CD8-positive, alpha-beta memory T cell (primary cell): ENCODE results near the gene ASCL3. TPM values are rescaled to one million over a fixed set of nuclear protein-coding genes. Genes with fewer than 3 reads are reported as not detected.
A peak's percentile ranks its signal among the peaks of the same experiment; 100 is the strongest.

Experiments used
- CTCF ChIA-PET: fragments of 350-600 bp; sonication (Branson Sonifier 250); formaldehyde crosslinking; loops from one replicate; lab custom pipeline; 2021; ENCODE audit warnings: antibody characterized with exemption; lab: Charles Lee
- POLR2A ChIA-PET: fragments of 350-600 bp; sonication (Branson Sonifier 250); formaldehyde crosslinking; loops from one replicate; lab custom pipeline; 2021; ENCODE audit warnings: antibody characterized with exemption; lab: Charles Lee
- DNase-seq, 5 donors: peaks; one replicate each; pipeline versions ENCODE4 v3.0.0 to v3.0.0-alpha.2; 2020 to 2022; ENCODE audit warnings: mixed read lengths in 1 of 5
- H3K27ac ChIP-seq: one replicate; pipeline ENCODE4 v1.7.0; 2013; ENCODE audit warnings: low read depth, mild to moderate bottlenecking, low read length, moderate library complexity
- H3K27me3 ChIP-seq: 2 replicates; pipeline ENCODE4 v1.7.0; 2013; ENCODE audit warnings: low read length, mild to moderate bottlenecking; ENCODE audit not compliant: insufficient read depth, poor library complexity, severe bottlenecking
- H3K36me3 ChIP-seq: 2 replicates; pipeline ENCODE4 v1.7.0; 2013; ENCODE audit warnings: mild to moderate bottlenecking, low read length, moderate library complexity; ENCODE audit not compliant: insufficient read depth
- H3K4me1 ChIP-seq: 2 replicates; pipeline ENCODE4 v1.7.0; 2013; ENCODE audit warnings: mild to moderate bottlenecking, low read length, moderate library complexity; ENCODE audit not compliant: insufficient read depth
- H3K4me3 ChIP-seq: 2 replicates; pipeline ENCODE4 v1.7.0; 2013; ENCODE audit warnings: mild to moderate bottlenecking, low read length
- H3K9me3 ChIP-seq: 2 replicates; pipeline ENCODE4 v1.7.0; 2013; ENCODE audit warnings: mild to moderate bottlenecking, low read length
- H3K27ac Mint-ChIP-seq, 8 donors: one replicate each; pipeline ENCODE4 v1.8.0; 2020 to 2021; ENCODE audit warnings: mixed read lengths in 8 of 8, mild to moderate bottlenecking in 6 of 8, inconsistent platforms in 3 of 8, moderate library complexity in 3 of 8
- H3K27me3 Mint-ChIP-seq, 2 donors: one replicate each; pipeline ENCODE4 v1.8.0; 2020 to 2021; ENCODE audit warnings: mixed read lengths in 2 of 2, mild to moderate bottlenecking in 1 of 2, moderate library complexity in 1 of 2
- H3K36me3 Mint-ChIP-seq, 3 donors: one replicate each; pipeline ENCODE4 v1.8.0; 2020 to 2021; ENCODE audit warnings: mixed read lengths in 3 of 3, inconsistent platforms in 1 of 3, mild to moderate bottlenecking in 1 of 3
- H3K4me1 Mint-ChIP-seq, 3 donors: one replicate each; pipeline ENCODE4 v1.8.0; 2020 to 2021; ENCODE audit warnings: mixed read lengths in 3 of 3, inconsistent platforms in 1 of 3, mild to moderate bottlenecking in 1 of 3
- H3K4me3 Mint-ChIP-seq, 7 donors: one replicate each; pipeline ENCODE4 v1.8.0; 2020 to 2021; ENCODE audit warnings: mixed read lengths in 7 of 7, mild to moderate bottlenecking in 6 of 7, moderate library complexity in 4 of 7, inconsistent platforms in 2 of 7
- H3K9me3 Mint-ChIP-seq, 5 donors: one replicate each; pipeline ENCODE4 v1.8.0; 2020 to 2022; ENCODE audit warnings: mixed read lengths in 5 of 5, mild to moderate bottlenecking in 3 of 5, moderate library complexity in 2 of 5, inconsistent platforms in 1 of 5
- polyA plus RNA-seq: library from polyadenylated mRNA; unstranded; fragments of 300-500 nt; fragmentation: Illumina TruSeq; gene quantifications from one replicate; pipeline ENCODE4 v1.2.3, GENCODE V29; 2021
- total RNA-seq, 2 experiments: library from RNA; stranded (reverse); gene quantifications; one replicate each; pipeline ENCODE4 v1.2.3, GENCODE V29; 2021

ASCL3 gene
- total and polyA plus RNA-seq, 3 experiments from 2014 or later = not detected

GRCh38 chr11:8913961-8914660, 28.7 kb downstream of the ASCL3 start:
- no peaks in the 10 kb centered on the region for H3K9me3 Mint-ChIP-seq

GRCh38 chr11:8911029-8911823, 31.6 kb downstream of the ASCL3 start, which contains the start of gene AKIP1:
TSS of gene AKIP1 (plus strand) at chr11:8911189. CDS start at chr11:8911450, 261 bp downstream.
- peaks cover 0 to 8% (median 0%) of the 10 kb centered on the region in 3 donors for H3K36me3 Mint-ChIP-seq
- H3K36me3 ChIP-seq = no peaks in the 10 kb centered on the region
- H3K9me3 ChIP-seq = no peaks in the 10 kb centered on the region
- H3K4me3 Mint-ChIP-seq = peak within 1 kb of the TSS; percentile 90 to 98 (median 93)
- no peaks in the 10 kb centered on the region for H3K9me3 Mint-ChIP-seq
- peak within 1 kb of the TSS; percentile 69 for H3K4me3 ChIP-seq
- H3K4me1 ChIP-seq = peaks cover 23% of the 10 kb centered on the region
- POLR2A ChIA-PET = interaction anchor here (0.9 kb wide), 1 partner anchor 229 kb away, joined by 3 read pairs; the partner anchor contains the start of genes RPL27A and TRIM66
- H3K27me3 ChIP-seq = no peaks in the 10 kb centered on the region
- CTCF ChIA-PET = interaction anchor here (1.2 to 4.7 kb wide), 4 partner anchors 48 to 227 kb away, joined by 3 to 26 read pairs (median 6); no protein-coding TSS in a partner anchor
- peak within 1 kb of the TSS; percentile 50 to 95 (median 89) for H3K27ac Mint-ChIP-seq
- peak; percentile 72 to 91 (median 80) for DNase-seq
- peaks cover 30 to 47% (median 38%) of the 10 kb centered on the region in 3 donors for H3K4me1 Mint-ChIP-seq
- H3K27me3 Mint-ChIP-seq = no peaks in the 10 kb centered on the region
- H3K27ac ChIP-seq = peak within 1 kb of the TSS; percentile 55

More at GRCh38 chr11:8913961-8914660, 28.7 kb downstream of the ASCL3 start:
- CTCF ChIA-PET = interaction anchor here (0.9 to 4.7 kb wide), 8 partner anchors 12 to 621 kb away, joined by 3 to 26 read pairs (median 5); partner anchors contain the start of gene TMEM9B
- no peaks in the 10 kb centered on the region for H3K27me3 Mint-ChIP-seq
- Histone ChIP-seq H3K9me3 (no peaks in the 10 kb centered on the region), H3K27ac (peak overlapping the region; percentile 51), H3K27me3 (no peaks in the 10 kb centered on the region), H3K36me3 (peaks cover 5% of the 10 kb centered on the region), H3K4me1 (peaks cover 23% of the 10 kb centered on the region), H3K4me3 (peak overlapping the region; percentile 53)
- POLR2A ChIA-PET = interaction anchor here (0.8 to 1.0 kb wide), 2 partner anchors 50 to 231 kb away, joined by 3 to 4 read pairs; partner anchors contain the start of genes RPL27A, TMEM9B and TRIM66
- peak overlapping the region; percentile 71 to 87 (median 76) for H3K4me3 Mint-ChIP-seq
- H3K4me1 Mint-ChIP-seq = peaks cover 26 to 38% (median 34%) of the 10 kb centered on the region in 3 donors
- peak overlapping the region; percentile 66 to 97 (median 87) for H3K27ac Mint-ChIP-seq
- DNase-seq = peak in 4 of 5 donors; percentile 8 to 61 (median 38)
- H3K36me3 Mint-ChIP-seq = peaks cover 0 to 35% (median 5%) of the 10 kb centered on the region in 3 donors

- CTCF ChIA-PET = interaction anchor here (1.2 to 2.0 kb wide), 2 partner anchors 49 to 53 kb away, joined by 5 to 6 read pairs; no protein-coding TSS in a partner anchor
- Histone ChIP-seq H3K4me3 (peak overlapping the region; percentile 69), H3K36me3 (no peaks in the 10 kb centered on the region), H3K9me3 (no peaks in the 10 kb centered on the region), H3K27me3 (no peaks in the 10 kb centered on the region), H3K4me1 (peaks cover 23% of the 10 kb centered on the region), H3K27ac (no peak overlapping the region)
- POLR2A ChIA-PET = interaction anchor here (0.6 to 0.9 kb wide), 2 partner anchors 228 to 1947 kb away, joined by 3 read pairs; partner anchors contain the start of genes RPL27A, TRIM66 and ZBED5
- Mint-ChIP-seq H3K4me3 (peak overlapping the region; percentile 90 to 98 (median 93)), H3K9me3 (no peaks in the 10 kb centered on the region), H3K4me1 (peaks cover 30 to 47% (median 38%) of the 10 kb centered on the region in 3 donors), H3K27me3 (no peaks in the 10 kb centered on the region), H3K27ac (peak overlapping the region in 7 of 8 donors; percentile 32 to 95 (median 86)), H3K36me3 (peaks cover 0 to 6% (median 0%) of the 10 kb centered on the region in 3 donors)
- no peak for DNase-seq
Measured at GRCh38 chr11:8910649-8911026, 32.2 kb downstream of the ASCL3 start.

GRCh38 chr11:8908099-8908498, 34.7 kb downstream of the ASCL3 start:
- peaks cover 0 to 2% (median 0%) of the 10 kb centered on the region in 3 donors for H3K36me3 Mint-ChIP-seq
- H3K36me3 ChIP-seq = no peaks in the 10 kb centered on the region
- peaks cover 6% of the 10 kb centered on the region for H3K4me1 ChIP-seq
- H3K27me3 ChIP-seq = no peaks in the 10 kb centered on the region
- H3K4me3 ChIP-seq = no peak overlapping the region
- H3K4me3 Mint-ChIP-seq = peak overlapping the region in 1 of 7 donors; percentile 93
- peaks cover 0 to 4% of the 10 kb centered on the region in 2 donors for H3K27me3 Mint-ChIP-seq
- DNase-seq = no peak
- ChIA-PET POLR2A (no interaction called here), CTCF (no interaction called here)
- no peak overlapping the region for H3K27ac Mint-ChIP-seq
- H3K4me1 Mint-ChIP-seq = peaks cover 17 to 32% (median 20%) of the 10 kb centered on the region in 3 donors
- no peaks in the 10 kb centered on the region for H3K9me3 Mint-ChIP-seq
- no peaks in the 10 kb centered on the region for H3K9me3 ChIP-seq
- no peak overlapping the region for H3K27ac ChIP-seq

GRCh38 chr11:8907116-8907515, 35.7 kb downstream of the ASCL3 start:
- H3K4me3 ChIP-seq = no peak overlapping the region
- no peaks in the 10 kb centered on the region for H3K9me3 Mint-ChIP-seq
- H3K27ac Mint-ChIP-seq = no peak overlapping the region
- H3K27me3 Mint-ChIP-seq = peaks cover 3 to 9% of the 10 kb centered on the region in 2 donors
- CTCF ChIA-PET = no interaction called here
- POLR2A ChIA-PET = no interaction called here
- peaks cover 0 to 2% (median 0%) of the 10 kb centered on the region in 3 donors for H3K36me3 Mint-ChIP-seq
- no peaks in the 10 kb centered on the region for H3K27me3 ChIP-seq
- no peaks in the 10 kb centered on the region for H3K36me3 ChIP-seq
- peaks cover 6% of the 10 kb centered on the region for H3K4me1 ChIP-seq
- no peak overlapping the region for H3K27ac ChIP-seq
- H3K4me3 Mint-ChIP-seq = no peak overlapping the region
- H3K4me1 Mint-ChIP-seq = peaks cover 15 to 27% (median 15%) of the 10 kb centered on the region in 3 donors
- H3K9me3 ChIP-seq = no peaks in the 10 kb centered on the region
- DNase-seq = no peak

- Histone ChIP-seq H3K4me1 (peaks cover 6% of the 10 kb centered on the region), H3K27me3 (no peaks in the 10 kb centered on the region), H3K36me3 (no peaks in the 10 kb centered on the region), H3K27ac (no peak overlapping the region), H3K4me3 (no peak overlapping the region), H3K9me3 (no peaks in the 10 kb centered on the region)
- ChIA-PET POLR2A (no interaction called here), CTCF (no interaction called here)
- Mint-ChIP-seq H3K27me3 (peaks cover 5 to 13% of the 10 kb centered on the region in 2 donors), H3K4me1 (peaks cover 14 to 26% (median 15%) of the 10 kb centered on the region in 3 donors), H3K27ac (no peak overlapping the region), H3K36me3 (peaks cover 0 to 5% (median 0%) of the 10 kb centered on the region in 3 donors), H3K9me3 (peaks cover 0 to 9% (median 5%) of the 10 kb centered on the region in 5 donors), H3K4me3 (peak overlapping the region in 1 of 7 donors; percentile 1)
- DNase-seq = no peak
Measured at GRCh38 chr11:8905528-8906165, 37.2 kb downstream of the ASCL3 start.

- Histone ChIP-seq H3K27me3 (no peaks in the 10 kb centered on the region), H3K4me3 (no peak overlapping the region), H3K9me3 (no peaks in the 10 kb centered on the region), H3K27ac (no peak overlapping the region), H3K36me3 (no peaks in the 10 kb centered on the region), H3K4me1 (no peaks in the 10 kb centered on the region)
- H3K4me1 Mint-ChIP-seq = no peaks in the 10 kb centered on the region
- H3K36me3 Mint-ChIP-seq = peaks cover 1 to 37% (median 7%) of the 10 kb centered on the region in 3 donors
- H3K27ac Mint-ChIP-seq = no peak overlapping the region
- peaks cover 17 to 35% (median 33%) of the 10 kb centered on the region in 5 donors for H3K9me3 Mint-ChIP-seq
- CTCF ChIA-PET = no interaction called here
- POLR2A ChIA-PET = no interaction called here
- H3K4me3 Mint-ChIP-seq = no peak overlapping the region
- H3K27me3 Mint-ChIP-seq = peaks cover 5 to 13% of the 10 kb centered on the region in 2 donors
- DNase-seq = no peak
Measured at GRCh38 chr11:8899119-8899753, 43.6 kb downstream of the ASCL3 start.
